GM19438 (cell line): ENCODE data around the gene SP7.
"Not testable (repeated sequence)": the region's sequence is repeated elsewhere in the genome, so short reads cannot be mapped to it uniquely, and the experiment has no call there.

Experiments used
- ATAC-seq: cut with Tn5 transposase; IDR thresholded peaks from one replicate; pipeline ENCODE4 v1.9.1; 2021; ENCODE audit warnings: low read depth; ENCODE audit not compliant: unreplicated experiment

SP7 gene

DNA sequence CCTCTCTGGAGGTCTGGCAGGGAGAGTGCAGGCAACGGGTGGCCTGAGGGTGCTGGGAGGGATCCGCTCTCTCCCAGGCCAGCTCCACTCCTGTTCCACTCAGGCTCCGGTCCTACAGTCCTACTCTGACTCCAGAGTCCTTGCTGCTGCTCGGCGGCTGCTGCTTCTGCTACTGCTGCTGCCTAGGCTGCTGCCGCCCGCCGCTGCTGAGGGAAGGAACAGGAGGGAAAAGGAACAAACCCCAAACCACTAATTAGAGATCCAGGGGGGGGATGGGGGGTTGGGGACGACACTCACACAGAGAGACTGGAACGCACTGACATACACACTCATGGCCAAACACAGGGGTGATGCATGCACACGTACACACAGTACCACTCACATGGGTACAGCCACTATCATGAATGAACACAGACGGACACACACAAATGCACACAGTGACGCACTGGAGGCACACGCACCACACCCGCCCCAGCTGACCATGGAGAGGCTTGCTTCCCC lies at the start of gene SP7:
Gene SP7, minus strand, starts transcription at position 174 of the 501 bp plus-strand sequence. CDS start 708 bp downstream, outside the sequence.
- ATAC-seq: no peak

DNA sequence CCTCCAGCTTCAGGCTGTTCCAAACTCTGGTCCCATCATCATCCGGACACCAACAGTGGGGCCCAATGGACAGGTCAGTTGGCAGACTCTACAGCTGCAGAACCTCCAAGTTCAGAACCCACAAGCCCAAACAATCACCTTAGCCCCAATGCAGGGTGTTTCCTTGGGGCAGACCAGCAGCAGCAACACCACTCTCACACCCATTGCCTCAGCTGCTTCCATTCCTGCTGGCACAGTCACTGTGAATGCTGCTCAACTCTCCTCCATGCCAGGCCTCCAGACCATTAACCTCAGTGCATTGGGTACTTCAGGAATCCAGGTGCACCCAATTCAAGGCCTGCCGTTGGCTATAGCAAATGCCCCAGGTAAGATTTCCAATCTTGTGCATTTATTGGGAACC lies 47.1 kb upstream of the SP7 start:
- ATAC-seq: no peak

DNA sequence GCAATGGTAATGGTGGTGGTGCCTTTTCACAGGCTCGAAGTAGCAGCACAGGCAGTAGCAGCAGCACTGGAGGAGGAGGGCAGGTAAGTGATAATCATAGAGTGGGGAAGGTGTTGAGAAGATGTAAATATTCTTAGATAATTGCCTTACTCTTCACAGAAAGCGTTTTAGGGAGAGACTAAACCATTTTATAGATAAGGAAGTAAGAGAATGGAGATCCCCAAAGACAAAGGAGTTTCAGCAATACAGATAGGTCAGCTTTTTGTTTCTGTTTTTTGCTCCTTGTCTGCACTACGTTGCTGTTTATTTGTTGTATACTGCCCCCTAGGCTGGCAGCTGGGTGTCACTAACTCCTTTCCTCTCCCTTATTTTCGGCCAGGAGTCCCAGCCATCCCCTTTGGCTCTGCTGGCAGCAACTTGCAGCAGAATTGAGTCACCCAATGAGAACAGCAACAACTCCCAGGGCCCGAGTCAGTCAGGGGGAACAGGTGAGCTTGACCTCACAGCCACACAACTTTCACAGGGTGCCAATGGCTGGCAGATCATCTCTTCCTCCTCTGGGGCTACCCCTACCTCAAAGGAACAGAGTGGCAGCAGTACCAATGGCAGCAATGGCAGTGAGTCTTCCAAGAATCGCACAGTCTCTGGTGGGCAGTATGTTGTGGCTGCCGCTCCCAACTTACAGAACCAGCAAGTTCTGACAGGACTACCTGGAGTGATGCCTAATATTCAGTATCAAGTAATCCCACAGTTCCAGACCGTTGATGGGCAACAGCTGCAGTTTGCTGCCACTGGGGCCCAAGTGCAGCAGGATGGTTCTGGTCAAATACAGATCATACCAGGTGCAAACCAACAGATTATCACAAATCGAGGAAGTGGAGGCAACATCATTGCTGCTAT lies 45.8 kb upstream of the SP7 start:
- no peak for ATAC-seq

DNA sequence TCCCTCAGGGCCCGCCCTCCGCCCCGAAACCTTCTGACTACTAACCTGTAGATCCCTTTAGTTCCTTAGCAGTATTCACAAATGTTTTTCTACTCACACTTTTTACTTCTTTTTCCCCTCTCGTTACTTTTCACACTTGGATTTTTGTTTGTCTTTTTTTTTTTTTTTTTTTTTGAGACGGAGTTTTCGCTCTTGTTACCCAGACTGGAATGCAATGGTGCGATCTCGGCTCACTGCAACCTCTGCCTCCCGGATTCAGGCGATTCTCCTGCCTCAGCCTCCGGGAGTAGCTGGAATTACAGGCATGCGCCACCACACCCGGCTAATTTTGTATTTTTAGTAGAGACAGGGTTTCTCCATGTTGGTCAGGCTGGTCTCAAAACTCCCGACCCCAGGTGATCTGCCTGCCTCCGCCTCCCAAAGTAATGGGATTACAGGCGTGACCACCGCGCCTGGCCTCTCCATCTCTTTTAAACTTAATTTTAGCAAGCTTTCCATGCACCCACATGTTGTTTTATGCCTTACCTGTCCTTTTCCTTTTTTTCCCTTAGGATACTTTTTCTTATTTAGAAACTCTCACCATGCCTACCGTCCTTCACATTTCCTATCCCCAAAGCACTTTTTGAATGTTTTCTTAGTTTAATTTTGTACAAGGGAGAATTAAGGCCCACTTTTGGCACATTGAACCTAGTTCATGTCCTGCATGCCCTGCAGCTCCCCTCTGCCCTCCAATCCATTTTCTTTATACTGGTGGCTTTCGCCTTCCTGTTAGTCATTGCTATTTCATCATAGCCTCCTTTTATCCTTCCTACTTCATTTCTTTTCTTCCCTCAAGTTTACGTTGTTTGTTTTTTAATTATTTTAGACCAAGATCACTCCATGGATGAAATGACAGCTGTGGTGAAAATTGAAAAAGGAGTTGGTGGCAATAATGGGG lies 44.9 kb upstream of the SP7 start:
- ATAC-seq: no peak

DNA sequence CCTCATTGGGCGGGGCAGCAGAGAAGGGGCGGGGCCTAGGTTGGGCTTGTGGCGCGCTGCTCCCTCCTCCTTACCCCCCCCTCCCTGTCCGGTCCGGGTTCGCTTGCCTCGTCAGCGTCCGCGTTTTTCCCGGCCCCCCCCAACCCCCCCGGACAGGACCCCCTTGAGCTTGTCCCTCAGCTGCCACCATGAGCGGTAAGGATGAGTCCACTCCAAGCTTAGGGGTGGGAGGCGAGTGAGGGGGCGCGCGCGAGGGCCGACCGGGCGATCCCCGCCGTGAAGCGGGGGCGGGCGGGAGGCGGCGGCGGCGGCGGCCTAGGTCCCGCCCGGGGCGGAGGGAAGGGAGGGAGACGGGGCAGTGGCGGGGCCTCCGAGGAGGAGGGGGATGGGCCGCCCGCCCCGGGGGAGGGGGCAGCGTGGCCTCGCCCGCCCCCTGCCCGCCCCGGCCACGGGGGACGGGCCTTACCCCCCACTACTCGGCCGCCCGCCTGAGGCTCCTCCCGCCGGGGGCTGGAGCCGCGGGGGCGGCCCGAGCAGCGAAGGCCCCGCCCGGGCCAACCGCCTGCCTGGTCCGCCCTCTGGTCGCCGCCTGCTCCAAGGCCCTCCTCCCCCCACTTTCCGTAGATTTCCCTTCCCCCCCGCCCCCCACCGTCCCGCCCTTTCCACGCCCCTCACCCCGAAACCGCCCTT lies 44.1 kb upstream of the SP7 start, which contains the start of gene SP1:
Gene SP1, plus strand, starts transcription at position 73 of the 690 bp plus-strand sequence. Its CDS starts 116 bp downstream, at position 189.
- peak; percentile 33 for ATAC-seq

DNA sequence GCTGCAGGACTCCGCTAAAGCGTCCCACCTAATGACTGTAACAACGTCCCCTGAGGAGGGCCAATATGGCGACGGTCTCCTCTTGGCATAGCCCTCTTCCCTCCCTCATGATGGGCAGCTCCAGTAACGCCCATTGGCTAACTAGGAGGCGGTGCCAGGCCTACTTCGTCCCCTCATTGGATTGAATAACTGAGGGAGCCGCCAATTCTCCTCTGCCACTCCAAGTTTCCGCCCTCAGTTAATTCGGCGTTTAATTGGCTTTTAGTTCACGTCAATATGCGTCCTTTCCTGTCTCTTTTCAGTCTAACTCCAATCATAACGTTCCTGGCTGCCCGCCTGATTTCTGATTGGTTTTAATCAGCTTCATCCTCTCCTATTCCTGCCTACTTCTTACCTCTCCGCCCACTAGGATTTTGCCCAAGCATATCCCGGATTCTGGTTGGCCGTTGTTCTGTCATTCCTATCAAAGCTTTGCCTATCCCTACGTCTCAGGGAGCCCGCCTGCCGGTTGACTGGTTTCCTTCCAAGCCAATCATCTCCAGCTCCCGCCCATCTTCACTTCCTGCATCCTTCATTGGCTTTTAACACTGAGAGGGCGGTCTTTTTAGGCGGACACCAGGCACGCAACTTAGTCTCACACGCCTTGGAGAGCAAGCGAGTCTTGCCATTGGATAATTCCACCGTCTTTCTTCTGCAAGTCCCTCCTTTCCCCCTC lies 43.4 kb upstream of the SP7 start:
- peak; percentile 75 for ATAC-seq

DNA sequence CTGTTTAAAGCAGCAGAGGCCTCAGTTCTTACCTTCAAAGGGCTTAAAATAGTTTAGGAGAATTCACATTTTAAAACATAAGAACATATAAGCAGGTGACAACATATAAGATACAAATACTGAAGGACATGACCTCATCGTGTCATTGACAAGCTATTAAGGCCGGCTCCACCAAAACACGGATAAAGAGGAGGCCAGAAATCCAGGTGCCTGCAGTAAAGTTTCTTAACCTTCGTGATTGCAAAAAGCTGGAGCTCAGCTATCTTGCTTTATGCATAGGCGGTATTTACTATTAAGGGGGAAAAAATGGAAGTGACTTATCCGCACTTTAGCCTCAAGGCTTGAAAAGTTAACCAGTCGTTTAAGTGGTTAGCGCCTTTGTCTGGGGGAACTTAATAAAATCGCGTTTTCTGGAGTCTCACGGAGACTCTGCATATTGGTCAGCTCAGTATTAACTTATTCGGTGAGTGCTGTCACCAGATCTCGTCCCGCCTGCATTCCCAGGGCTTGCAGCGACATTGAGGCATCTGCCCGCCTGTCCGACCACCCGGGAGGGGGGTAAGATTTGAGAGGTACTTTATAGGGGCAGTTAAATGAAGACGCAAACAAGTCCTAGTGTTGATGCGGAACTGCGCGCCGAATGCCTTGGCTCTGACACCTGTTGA lies 42.7 kb upstream of the SP7 start:
- ATAC-seq: no peak

DNA sequence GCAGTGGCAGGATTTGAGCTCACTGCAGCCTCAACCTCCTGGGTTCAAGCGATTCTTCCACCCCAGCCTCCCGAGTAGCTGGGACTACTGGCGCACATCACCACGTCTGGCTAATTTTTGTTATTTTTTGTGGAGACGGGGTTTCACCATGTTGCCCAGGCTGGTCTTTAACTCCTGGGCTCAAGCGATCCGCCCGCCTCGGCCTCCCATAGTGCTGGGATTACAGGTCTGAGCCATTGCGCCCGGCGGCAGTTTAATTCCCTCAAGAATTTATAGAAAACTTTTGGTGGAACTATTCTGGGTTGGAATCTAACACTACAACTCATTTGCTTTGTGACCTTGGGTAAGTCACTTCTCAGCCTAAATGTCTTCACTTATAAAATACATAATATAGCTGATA lies 42.1 kb upstream of the SP7 start:
- ATAC-seq: no peak

DNA sequence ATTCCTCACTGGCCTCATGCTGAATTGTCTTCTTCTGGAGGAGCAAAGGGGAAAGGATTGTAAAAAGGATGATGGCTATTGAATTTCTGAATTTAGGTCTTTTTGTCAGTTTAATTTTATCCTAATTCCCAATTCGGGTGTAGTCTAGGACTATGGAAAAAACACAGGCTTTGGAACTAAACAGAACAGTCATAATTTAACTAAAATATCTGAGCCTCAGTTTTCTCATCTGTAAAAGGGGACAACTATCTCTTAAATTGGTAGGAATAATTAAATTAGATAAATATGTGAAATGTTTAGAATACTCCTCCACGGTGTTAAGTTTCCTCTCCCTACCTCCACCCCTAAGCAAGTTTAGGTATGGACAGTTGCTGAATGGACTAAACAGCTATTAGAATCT lies 40.6 kb upstream of the SP7 start:
- ATAC-seq: no peak

DNA sequence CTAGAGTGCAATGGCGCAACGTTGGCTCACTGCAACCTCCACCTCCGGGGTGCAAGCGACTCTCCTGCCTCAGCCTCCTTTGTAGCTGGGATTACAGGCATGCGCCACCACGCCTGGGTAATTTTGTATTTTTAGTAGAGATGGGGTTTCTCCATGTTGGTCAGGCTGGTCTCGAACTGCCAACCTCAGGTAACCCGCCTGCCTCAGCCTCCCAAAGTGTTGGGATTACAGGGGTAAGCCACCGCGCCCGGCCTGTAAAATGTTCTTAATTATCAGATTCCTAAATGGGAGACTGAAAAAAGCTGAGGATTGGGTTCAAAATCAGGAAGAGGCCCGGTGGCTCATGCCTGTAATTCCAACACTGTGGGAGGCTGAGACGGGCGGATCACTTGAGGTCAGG lies 38.1 kb upstream of the SP7 start:
- not testable (repeated sequence) for ATAC-seq

DNA sequence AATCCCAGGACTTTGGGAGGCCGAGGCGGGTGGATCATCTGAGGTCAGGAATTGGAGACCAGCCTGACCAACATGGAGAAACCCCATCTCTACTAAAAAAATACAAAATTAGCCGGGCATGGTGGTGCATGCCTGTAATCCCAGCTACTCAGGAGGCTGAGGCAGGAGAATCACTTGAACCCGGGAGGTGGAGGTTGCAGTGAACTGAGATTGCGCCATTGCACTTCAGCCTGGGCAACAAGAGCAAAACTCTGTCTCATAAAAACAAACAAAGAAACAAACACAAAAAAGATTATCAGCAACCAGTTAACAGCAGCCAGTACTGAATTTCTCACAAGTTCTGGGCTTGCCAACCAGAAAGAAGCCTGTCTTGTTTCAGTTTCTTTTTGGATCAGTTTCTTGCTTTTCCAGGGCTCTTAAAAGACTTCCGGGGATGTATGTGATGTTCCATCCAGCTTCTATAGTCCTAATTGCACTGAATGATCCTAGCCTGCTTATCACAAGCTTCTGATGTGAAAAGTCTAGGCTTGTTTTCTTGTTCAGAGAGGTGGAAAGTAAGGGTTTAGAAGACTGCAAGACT lies 37.5 kb upstream of the SP7 start:
- not testable (repeated sequence) for ATAC-seq

DNA sequence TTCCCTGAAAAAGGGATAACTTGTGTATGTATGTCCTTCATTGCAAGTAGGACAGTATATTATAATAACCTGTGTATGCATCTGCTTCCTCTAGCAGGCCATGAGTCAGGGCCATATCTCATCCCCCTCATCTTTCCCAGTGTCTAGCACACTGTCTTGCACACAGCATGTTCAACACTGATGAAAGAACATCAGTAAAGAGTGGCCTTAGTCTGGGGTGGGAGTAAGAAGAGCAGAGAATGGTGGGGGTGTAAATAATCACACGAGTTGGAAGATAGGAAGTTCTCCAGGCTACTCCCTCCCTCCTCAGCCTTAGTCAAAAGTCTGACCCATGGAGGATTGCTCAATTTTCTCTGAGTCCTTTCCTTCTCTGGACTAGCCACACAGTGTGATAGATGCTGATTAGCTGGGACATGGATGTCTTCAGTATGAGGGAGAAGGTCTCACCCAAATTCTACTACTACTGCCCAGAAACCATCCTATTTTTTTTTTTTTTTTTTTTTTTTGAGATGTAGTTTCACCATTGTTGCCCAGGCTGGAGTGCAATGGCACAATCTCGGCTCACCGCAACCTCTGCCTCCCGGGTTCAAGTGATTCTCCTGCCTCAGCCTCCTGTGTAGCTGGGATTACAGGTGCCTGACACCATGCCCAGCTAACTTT lies 29.2 kb upstream of the SP7 start:
- ATAC-seq: no peak

DNA sequence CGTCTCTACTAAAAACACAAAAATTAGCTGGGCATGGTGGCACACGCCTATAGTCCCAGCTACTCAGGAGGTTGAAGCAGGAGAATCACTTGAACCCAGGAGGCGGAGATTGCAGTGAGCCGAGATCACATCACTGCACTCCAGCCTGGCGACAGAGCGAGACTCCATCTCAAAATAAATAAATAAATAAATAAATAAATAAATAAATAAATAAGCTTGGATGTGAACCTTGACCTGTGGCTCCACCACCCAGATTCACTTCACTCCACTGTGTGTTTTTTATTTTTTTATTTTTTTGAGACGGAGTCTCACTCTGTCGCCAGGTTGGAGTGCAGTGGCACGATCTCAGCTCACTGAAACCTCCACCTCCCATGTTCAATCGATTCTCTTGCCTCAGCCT lies 25.5 kb upstream of the SP7 start:
- not testable (repeated sequence) for ATAC-seq

DNA sequence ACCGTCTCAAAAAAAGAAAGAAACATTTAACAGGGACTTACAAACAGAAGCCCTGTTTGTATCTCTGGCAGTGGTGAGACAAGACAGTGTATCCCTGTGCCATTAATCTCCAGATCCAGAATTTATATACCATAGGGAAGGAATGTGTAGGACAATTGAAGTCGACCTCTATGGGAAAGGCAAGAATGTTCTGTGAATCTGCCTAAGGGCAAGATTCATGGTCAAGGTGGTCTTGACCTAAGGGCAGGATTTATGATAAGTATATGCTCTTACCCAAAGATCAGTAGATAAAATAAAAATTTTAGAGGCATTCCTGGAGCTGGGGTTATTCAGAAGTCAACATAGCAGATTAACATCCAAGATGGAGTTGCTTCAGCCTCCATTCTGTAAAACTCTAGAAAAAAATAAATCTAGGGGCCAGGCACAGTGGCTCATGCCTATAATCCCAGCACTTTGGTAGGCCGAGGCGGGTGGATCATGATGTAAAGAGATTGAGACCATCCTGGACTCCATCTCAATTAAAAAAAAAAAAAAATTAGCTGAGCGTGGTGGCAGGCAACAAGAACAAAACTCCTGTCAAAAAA lies 22.8 kb upstream of the SP7 start:
- no peak for ATAC-seq

DNA sequence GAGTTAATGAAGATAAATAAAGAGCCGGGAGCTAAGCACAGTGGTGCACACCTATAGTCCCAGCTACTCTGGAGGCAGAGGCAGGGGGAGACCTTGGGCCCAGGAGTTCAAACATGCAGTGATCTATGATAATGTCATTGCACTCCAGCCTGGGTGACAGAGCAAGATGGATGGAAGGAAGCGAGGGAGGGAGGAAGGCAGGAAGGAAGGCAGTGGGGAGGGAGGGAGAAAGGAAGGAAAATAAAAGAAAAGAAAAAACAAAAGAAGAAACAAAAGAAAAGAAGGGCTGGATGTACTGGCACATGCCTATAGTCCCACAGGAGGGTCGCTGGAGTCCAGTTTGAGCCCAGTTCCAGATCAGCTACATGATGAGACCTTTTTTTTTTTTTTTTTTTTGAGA lies 19.0 kb upstream of the SP7 start:
- no peak for ATAC-seq

DNA sequence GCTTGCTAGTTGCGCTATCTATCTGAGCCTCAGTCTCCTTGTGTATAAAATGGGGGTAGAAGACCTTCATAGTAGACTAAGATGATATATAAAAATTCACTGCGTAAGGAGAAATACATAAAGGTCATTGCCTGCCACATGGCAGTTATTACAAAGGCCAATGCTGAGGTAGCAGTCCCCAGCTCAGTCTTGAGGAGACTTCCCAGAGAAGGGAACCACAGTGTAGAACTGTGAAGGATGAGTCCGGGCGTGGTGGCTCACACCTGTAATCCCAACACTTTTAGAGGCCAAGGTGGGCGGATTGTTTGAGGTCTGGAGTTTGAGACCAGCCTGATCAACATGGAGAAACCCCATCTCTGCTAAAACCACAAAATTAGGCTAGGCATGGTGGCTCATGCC lies 17.1 kb upstream of the SP7 start:
- ATAC-seq: no peak

DNA sequence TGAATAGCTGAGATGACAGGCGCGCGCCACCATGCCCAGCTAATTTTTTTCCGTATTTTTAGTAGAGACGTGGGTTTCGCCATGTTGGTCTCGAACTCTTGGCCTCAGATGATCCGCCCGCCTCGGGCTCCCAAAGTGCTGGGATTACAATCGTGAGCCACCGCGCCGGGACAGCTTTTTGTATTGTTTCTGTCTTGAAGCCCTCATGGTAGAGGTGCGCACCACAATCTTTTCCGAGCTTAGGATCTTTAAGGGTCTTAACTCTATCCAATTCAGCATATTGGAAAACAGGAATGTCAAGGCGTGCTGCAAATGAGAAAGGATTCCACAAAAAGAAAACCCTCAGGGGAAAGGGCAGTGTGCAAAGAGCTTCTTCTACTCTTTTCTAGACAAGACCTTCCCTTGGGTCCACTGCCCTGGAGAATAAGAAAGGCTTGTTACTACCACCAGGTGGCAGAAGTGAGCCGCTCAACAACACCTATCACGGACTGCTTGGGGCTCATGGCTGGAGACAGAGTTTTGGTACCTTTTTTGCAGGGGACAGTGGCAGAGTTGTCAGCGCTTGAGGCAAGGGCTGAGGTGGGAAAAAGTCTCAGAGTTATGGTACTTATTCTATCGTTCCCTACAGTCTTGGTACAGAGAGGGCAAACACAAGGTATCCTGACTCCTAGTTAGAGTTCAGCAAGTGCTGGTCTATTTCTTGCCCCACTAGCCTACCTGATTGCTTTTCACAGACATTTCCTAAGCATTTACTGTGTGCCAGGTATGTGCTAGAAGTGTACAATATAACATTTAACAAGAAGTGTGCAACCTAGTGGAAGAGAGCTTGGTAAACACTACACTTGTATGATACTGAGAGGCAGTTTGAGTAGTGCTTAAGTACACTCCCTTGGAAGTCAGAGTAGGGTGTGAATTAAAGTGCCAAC lies 16.4 kb upstream of the SP7 start:
- ATAC-seq: no peak
